Lower leg skin (tissue), 4 donors: ENCODE results near the gene SEC63. TPM values are rescaled to one million over a fixed set of nuclear protein-coding genes. Genes with fewer than 3 reads are reported as not detected.
A peak's percentile ranks its signal among the peaks of the same experiment; 100 is the strongest.
"Not testable (repeated sequence)": the region's sequence is repeated elsewhere in the genome, so short reads cannot be mapped to it uniquely, and the experiment has no call there.

ENCODE experiments used
- DNase-seq, 2 donors: peaks; one replicate each; pipeline ENCODE4 v3.0.0-alpha.2; 2019; ENCODE audit warnings: low spot score in 2 of 2
- H3K4me3 ChIP-seq: fragments of 200-600 bp; sonication (generic); 2 replicates; pipeline ENCODE4 v1.5.1; 2017; ENCODE audit warnings: mild to moderate bottlenecking, low read depth; ENCODE audit not compliant: poor library complexity, severe bottlenecking
- POLR2A ChIP-seq, 2 donors: fragments of 450-650 bp; IDR thresholded peaks; one replicate each; pipeline ENCODE4 v1.6.1; 2016 to 2017; ENCODE audit warnings: antibody characterized with exemption in 2 of 2, mild to moderate bottlenecking in 1 of 2, moderate library complexity in 1 of 2
- WGBS, 2 donors: methylation state at CpG; one replicate each; pipeline ENCODE4 v1.1.5; 2018; 5-methylcytosine and 5-hydroxymethylcytosine counted together
- intact Hi-C: fragments of 100-400 bp; cut with DNase I; formaldehyde crosslinking; loops from one replicate; pipeline ENCODE4 v1.15.0; 2023; ENCODE audit warnings: low total_unique reads
- total RNA-seq, 4 donors: library from RNA; depleted of rRNA; stranded (reverse); fragments of >200 nt; gene quantifications; one replicate each; pipeline ENCODE4 v1.1.0, GENCODE V29; 2016
- TF ChIP-seq, protein P1 (sequence below), 3 donors: fragments of 450-650 bp; IDR thresholded peaks; one replicate each; pipeline ENCODE4 v1.5.1; 2016; ENCODE audit warnings: antibody characterized with exemption in 3 of 3, mild to moderate bottlenecking in 3 of 3, moderate library complexity in 2 of 3

Gene SEC63
- total RNA-seq, 4 donors from 2014 or later = 11.4 to 31.9 (median 15.6) TPM

DNA sequence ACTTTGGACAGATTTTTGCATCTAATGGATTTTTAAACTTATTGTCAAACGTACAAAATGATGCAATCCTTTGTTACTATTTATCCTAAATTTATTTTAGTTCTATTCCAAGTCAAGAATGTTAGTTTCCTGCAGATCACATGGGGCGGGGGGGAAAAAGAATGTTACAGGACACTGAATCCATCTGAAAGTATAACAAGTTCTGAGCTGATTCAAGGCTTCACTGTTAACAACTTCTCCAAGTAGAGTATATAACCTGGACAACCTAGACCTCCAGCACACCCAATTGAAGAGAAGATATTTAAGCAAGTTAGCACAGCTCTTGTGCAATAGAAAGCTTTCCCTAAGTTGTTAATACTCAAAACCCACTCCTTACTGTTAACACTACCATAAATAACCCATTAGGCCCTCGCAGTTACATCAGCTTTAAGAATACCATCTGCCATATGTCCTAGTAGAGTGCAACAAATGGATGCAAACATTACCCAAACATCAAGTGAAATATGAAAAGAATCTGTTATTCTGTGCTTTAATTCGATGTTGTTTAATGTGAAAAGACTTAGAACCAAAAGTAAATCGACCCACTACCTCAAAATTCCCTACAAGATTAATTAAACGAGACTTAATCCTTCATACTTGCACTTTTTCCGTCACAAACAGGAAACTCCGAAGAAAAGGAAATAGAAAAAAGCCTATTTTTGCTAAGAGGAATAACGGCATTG lies 1.3 kb downstream of the SEC63 start:
- peak overlapping the region; percentile 90 for H3K4me3 ChIP-seq
- WGBS, 2 donors = 4 to 5% methylated on average over 9 of the region's 9 CpGs
- intact Hi-C loops = no loop called here
- no peak for DNase-seq
- TF ChIP-seq, protein P1, sequence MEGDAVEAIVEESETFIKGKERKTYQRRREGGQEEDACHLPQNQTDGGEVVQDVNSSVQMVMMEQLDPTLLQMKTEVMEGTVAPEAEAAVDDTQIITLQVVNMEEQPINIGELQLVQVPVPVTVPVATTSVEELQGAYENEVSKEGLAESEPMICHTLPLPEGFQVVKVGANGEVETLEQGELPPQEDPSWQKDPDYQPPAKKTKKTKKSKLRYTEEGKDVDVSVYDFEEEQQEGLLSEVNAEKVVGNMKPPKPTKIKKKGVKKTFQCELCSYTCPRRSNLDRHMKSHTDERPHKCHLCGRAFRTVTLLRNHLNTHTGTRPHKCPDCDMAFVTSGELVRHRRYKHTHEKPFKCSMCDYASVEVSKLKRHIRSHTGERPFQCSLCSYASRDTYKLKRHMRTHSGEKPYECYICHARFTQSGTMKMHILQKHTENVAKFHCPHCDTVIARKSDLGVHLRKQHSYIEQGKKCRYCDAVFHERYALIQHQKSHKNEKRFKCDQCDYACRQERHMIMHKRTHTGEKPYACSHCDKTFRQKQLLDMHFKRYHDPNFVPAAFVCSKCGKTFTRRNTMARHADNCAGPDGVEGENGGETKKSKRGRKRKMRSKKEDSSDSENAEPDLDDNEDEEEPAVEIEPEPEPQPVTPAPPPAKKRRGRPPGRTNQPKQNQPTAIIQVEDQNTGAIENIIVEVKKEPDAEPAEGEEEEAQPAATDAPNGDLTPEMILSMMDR (IDR thresholded peaks at IDR 0.05) = no peak
- TF ChIP-seq POLR2A (IDR thresholded peaks at IDR 0.05) = no peak

DNA sequence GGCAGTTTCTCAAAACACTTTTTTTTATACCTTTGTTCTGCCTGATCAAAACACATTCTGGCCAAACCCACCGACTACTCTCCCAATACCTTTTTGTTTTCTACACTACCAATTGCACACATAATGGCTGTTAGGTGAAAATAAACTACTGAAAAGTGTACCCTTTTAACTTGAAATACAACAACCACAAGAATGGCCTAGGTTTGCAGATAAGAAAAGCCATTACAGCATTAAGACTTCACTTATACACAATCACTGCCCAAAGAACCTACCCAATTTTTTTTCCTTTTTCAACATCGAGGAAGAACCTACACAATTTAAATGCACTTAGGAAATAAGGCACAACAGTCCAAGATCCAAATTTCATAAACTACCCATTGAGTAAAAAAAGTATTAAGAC lies 1.8 kb downstream of the SEC63 start:
- WGBS, 2 donors = 39 to 45% methylated on average over 2 of the region's 2 CpGs
- intact Hi-C loops = no loop called here
- TF ChIP-seq, protein P1 (IDR thresholded peaks at IDR 0.05) = no peak
- TF ChIP-seq POLR2A (IDR thresholded peaks at IDR 0.05) = no peak
- H3K4me3 ChIP-seq = no peak overlapping the region
- no peak for DNase-seq

DNA sequence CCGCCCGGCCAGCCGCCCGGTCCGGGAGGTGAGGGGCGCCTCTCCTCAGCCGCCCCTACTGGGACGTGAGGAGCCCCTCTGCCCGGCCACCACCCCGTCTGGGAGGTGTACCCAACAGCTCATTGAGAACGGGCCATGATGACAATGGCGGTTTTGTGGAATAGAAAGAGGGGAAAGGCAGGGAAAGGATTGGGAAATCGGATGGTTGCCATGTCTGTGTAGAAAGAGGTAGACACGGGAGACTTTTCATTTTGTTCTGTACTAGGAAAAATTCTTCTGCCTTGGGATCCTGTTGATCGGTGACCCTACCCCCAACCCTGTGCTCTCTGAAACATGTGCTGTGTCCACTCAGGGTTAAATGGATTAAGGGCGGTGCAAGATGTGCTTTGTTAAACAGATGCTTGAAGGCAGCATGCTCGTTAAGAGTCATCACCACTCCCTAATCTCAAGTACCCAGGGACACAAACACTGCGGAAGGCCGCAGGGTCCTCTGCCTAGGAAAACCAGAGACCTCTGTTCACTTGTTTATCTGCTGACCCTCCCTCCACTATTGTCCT lies 4.1 kb downstream of the SEC63 start:
- intact Hi-C loops, H3K4me3 ChIP-seq, DNase-seq: not testable (repeated sequence)
- WGBS, 2 donors = 87 to 93% methylated on average over 18 of the region's 19 CpGs

DNA sequence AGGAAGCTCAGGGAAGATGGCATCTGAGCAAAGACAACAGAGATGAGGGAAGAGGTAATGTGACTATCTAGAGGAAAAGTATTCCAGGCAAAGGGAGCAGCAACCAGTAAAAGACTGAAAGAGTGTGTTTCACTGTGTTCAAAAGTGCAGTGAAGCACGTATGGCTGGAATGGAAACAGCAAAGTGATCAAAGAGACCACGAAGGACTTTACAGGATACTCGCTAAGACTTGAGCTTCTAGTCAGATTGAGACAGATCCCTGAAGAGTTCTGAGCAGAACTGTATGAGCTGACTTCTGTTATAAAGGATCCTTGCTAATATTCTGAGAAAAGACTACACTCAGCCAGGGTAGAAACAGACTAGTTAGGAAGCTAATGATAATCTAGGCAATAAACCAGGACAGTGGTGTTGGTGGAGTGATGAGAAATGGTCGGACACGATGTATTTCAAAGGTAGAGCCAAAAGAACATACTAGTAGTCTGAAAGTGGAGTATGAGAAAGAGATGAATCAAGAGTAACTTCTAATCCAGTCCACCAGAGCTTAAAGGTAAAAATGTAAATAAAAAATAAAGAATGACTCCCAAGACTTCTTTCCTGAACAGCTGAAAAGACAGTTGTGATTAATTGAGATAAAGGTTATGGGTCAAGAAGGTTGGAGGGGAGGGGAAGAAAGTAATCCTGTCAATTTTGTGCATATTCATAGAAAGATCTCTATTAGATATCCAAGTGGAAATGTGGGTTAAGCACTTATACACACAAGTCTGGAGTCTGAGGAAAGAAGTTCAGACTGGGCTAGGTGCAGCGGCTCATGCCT lies 14.2 kb downstream of the SEC63 start:
- no peak overlapping the region for H3K4me3 ChIP-seq
- intact Hi-C loops = no loop called here
- no peak for DNase-seq
- WGBS, 2 donors = 77 to 78% methylated on average over 6 of the region's 6 CpGs
- TF ChIP-seq POLR2A (IDR thresholded peaks at IDR 0.05) = no peak
- TF ChIP-seq, protein P1 (IDR thresholded peaks at IDR 0.05) = no peak

DNA sequence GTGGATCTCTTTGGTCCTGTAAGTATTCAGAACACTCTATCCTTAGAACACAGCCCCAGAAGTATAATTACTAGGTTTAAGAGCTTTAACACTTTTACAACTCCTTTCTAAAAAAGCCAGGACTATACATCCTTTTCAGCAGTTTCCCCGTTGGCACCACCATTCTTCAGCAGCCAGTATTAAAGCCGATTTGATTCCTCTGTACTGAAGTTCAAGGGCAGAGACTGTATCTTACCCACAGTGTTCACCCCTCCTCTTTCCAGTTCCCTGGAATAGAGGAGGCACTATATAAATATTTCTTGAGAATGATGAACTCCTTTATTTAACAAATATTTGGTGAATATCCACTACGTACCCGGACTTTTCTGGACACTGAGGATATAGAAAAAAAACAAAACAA lies 15.9 kb downstream of the SEC63 start:
- WGBS, 2 donors = 74 to 80% methylated on average over 4 of the region's 4 CpGs
- intact Hi-C loops = no loop called here
- DNase-seq = no peak

More for the DNA sequence above, 15.9 kb downstream of the SEC63 start:
- no peak for TF ChIP-seq POLR2A (IDR thresholded peaks at IDR 0.05)
- TF ChIP-seq, protein P1 (IDR thresholded peaks at IDR 0.05) = no peak
- no peak overlapping the region for H3K4me3 ChIP-seq
